ENCODE data around the gene PRSS36.
A peak's percentile ranks its signal among the peaks of the same experiment; 100 is the strongest.
"Not testable (repeated sequence)": the region's sequence is repeated elsewhere in the genome, so short reads cannot be mapped to it uniquely, and the experiment has no call there.

PRSS36 gene

DNA sequence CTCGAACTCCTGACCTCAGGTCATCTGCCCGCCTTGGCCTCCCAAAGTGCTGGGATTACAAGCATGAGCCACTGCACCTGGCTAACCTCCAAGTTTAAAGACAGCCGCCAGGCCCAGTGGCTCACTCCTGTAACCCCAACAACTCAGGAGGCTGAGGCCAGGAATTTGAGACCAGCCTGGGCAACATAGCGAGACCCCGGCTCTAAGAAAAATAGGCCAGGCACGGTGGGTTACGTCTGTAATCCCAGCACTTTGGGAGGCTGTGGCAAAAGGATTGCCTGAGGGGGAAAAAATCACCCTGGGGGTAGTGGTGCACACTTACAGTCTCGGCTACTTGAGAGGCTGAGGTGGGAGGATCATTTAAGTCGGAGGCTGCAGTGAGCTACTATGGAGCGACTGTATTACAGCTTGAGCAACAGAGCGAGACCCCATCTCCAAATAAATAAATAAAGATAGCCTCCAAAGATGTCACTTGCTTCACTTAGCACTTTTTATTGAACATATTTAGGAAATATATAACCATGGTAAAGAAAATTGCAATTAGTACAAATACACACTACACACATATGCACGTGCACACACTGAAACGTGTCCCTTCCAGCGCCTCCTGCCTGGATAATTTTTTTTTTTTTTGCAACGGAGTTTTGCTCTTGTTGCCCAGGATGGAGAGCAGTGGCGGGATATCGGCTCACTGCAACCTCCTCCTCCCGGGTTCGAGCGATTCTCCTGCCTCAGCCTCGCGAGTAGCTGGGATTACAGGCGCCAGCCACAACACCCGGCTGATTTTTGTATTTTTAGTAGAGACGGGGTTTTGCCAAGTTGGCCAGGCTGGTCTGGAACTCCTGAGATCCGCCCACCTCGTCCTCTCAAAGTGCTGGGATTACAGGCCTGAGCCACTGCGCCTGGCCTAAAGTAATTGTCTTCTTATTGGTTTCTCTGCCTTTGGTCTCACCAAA lies 43.1 kb downstream of the PRSS36 start:
- no peak for DNase-seq (ENCODE audit: low read depth in 2 of 3, low spot score in 1 of 3)

DNA sequence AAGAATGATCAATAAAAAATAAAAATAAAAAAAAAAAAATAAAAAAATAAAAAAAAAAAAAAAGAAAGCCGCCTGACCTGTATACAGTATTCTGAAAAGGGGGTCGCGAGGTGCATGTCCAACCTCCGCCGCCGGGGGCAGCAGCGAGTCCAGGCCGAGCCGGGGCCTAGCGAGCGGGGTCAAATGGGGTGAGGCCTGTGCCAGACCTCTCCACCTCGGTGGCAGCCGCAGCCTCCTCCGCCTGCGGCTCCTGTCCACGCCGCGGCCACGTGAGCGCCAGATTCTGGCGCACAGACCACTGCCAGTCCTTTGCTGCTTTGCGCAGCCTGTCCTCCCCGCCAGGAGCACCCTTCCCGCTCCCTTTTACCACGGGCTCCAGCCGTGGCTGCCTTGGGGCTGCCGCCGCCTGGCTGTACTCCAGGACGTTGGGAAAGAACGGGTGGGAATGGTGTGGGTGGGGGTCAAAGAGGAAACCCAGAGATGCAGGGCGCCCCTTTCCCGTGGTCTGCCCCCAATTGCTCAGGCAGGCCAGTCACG lies 44.1 kb downstream of the PRSS36 start:
- DNase-seq (ENCODE audit: low read depth in 2 of 3, low spot score in 1 of 3): peak; percentile 71 to 91 (median 75)

DNA sequence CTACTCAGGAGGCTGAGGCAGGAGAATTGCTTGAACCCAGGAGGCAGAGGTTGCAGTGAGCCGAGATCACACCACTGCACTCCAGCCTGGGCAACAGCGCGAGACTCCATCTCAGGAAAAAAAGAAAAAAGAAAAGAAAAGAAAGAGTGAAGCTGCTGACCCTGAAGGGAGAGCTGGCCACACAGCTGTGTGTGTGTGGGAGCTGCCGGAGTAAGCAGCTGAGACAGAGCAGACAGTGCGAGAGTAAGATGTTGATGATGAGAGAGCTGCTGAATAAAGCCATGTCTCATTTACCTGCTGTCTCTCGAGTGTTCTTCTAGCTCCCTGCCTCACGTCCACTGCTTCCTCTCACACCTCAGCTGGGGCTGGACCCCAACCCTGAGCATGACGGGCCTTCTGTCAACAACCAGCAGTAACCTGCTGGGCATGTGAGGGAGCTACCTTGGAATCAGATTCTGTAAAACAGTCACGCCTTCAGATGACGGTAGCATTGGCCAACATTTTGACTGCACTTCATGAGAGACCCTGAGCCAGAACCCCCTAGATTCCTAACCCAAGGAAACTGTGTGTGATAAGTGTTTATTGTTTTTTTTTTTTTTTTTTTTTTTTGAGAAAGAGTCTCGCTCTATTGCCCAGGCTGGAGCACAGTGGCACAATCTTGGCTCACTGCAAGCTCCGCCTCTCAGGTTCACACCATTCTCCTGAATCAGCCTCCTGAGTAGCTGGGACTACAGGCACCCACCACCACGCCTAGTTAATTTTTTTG lies 48.8 kb downstream of the PRSS36 start:
- DNase-seq (ENCODE audit: low read depth in 2 of 3, low spot score in 1 of 3): not testable (repeated sequence)

DNA sequence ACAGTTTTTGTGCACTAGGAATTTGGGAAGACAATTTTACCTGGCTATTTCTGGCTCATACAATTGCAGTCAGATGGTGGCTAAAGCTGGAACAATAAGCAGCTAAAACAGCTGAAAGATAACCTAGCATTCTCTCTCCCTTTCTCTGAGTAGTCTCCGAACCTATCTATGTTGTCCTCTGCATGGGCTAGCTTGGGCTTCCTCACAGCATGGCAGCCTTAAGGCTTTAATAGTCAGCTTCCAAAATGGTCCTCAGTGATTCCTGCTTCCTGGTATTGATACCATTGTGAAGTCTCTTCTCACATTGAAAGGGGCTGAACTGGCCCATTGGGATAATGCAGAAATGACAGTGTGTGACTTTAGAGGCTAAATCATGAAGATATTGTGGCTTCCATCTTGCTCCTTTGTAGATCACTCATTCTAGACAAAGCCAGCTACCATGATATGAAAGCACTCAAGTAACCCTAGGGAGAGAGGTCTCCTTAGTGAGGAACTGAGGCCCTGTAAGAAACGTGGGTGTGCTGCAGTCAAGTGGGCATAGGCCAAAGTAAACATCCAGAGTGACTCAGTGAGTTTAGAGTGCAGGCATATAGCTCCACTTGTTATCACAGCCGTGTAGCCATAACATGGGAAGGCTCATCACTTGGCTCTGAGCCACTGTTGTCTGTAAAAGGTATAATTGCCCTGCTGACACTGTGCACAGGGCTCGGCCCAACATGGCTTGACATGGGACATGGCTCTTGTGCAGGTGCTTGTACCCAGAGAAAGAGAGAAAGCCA lies 49.8 kb downstream of the PRSS36 start:
- DNase-seq (ENCODE audit: low read depth in 2 of 3, low spot score in 1 of 3): no peak

DNA sequence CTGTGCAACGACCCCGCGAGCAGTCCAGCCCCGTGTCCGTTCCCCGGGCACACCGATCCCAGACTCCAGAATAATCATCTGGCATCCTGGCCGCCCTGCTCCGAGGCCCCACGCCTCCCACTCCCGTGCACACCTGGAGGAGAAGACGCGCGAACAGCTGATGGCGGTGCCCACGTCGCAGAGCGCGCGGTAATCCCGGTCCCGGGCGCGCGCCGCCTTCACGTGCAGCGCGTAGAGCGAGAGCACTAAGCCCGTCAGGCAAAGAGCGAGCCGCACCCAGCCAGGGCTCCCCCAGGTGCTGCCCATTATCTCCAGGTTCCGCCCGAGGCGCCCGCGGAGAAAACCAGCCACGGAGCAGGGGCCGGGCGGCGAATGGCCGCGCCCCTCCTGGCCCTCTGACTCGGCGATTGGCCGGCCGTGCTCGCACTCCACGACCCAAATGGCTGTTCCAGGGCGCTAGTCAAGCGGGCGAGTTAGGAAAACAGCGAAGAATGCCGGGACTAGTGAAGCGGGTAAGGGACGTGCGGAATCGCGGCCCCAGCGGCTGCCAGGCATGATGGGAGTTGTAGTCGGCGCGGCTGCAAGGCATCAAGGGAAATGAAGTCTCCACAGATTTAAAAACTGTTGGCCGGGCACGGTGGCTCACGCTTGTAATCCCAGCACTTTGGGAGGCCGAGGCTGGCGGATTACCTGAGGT lies 55.3 kb downstream of the PRSS36 start, which contains the start of gene VKORC1:
TSS of gene VKORC1 (minus strand) at position 374 of the 697 bp plus-strand sequence. CDS start at position 306, 68 bp downstream.
- DNase-seq (ENCODE audit: low read depth in 2 of 3, low spot score in 1 of 3): peak; percentile 83 to 89 (median 88)

DNA sequence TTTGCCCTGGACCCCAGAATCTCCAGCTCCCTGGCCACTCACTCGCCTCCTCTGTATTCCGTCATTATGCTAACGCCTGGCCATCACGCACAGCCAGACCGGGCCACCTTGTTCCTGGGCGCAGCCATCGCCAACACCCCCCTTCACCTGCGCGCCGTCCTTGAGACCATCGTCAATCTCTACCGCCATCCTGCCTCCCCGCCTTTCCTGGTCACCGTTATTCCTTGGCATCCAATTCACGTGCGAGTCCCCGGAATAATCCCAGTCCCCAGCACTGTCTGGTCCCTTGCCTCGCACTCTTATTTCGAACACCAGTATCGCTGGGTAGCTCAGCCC lies 55.8 kb downstream of the PRSS36 start:
- DNase-seq (ENCODE audit: low read depth in 2 of 3, low spot score in 1 of 3): no peak

DNA sequence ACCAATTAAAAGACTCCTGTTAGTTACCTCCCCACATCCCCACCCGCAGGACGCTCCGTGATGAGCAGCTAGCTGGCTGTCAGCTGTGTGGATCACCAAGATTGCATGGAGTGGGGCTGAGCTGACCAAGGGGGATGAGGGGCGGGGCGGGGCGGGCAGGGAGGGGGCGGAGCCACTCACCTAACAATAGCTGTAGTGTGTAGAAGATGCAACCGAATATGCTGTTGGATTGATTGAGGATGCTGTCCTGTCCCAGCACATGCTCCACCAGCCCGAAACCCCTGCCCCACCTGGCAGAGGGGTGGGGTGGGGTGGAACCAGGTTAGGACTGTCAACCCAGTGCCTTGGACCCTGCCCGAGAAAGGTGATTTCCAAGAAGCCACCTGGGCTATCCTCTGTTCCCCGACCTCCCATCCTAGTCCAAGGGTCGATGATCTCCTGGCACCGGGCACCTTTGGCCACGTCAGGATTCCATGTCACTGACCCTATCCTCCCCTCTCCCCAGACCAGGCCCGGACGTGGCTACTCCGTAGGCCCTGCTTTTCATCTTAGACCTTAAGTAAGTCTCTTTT lies 56.6 kb downstream of the PRSS36 start:
- no peak for DNase-seq (ENCODE audit: low read depth in 2 of 3, low spot score in 1 of 3)

DNA sequence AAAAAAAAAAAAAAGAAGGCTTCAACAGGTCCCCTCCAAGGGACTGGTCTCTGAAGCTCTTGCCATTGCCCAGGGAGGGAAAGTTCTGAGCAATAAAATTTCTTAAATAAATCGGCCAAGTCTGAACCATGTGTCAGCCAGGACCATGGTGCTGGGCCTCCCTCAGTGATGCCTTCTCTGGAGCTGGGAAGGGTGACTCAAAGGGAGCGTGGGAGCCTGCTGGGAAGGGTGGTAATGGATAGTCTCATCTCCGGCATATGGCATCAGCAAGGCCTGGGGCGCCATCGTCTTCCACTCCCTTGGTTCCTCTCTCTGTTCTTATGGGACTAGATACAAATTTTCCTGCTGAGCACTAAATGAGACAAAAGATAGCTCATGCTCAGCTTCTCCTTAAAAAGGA lies 57.5 kb downstream of the PRSS36 start:
- DNase-seq (ENCODE audit: low read depth in 2 of 3, low spot score in 1 of 3): no peak

DNA sequence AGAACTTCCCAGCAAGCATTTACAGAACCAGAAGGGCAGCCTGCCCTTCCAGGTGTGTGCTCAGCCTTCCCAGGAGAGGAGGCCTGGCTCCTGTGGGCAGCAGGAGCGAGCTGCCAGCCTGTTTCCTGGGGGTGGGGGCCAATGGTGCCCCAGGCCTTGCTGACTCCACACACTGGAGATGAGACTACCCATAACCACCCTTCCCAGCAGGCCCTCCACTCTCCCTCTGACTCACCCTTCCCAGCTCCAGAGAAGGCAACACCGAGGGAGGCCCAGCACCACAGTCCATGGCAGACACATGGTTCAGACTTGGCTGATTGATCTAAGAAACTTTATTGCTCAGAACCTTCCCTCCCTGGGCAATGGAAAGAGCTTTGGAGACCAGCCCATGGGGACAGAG lies 59.3 kb downstream of the PRSS36 start:
- DNase-seq (ENCODE audit: low read depth in 2 of 3, low spot score in 1 of 3): no peak

DNA sequence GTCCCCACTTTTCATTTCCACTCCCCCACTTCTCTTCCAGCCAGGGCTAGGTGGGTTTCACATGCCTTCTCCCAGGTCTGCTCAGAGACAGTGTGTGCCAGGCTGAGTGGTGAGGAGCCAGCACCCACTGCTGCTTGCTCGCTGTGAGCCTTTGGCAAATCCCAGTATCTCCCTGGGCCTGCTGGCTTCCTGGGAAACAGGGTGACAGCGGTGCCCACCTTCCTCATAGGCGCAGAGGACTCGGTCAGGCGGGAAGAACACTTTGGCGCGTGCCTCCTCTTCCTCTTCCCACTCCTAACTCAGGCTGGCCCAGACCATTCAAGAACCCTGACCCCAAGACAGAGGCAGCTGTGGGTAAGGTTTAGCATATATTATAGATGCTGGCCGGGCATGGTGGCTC lies 60.7 kb downstream of the PRSS36 start:
- DNase-seq (ENCODE audit: low read depth in 2 of 3, low spot score in 1 of 3): no peak
